Sciatic nerve (tissue), 2 donors: Measurements from ENCODE around the gene GREB1. TPM values are rescaled to one million over a fixed set of nuclear protein-coding genes. Genes with fewer than 3 reads are reported as not detected.

Source experiments
- ATAC-seq: fragments of 200-7000 bp; cut with Tn5 transposase; one replicate; pipeline ENCODE4 v1.9.1; 2020; ENCODE audit warnings: mild to moderate bottlenecking, moderate library complexity
- DNase-seq: peaks from one replicate; pipeline ENCODE4 v3.0.0-alpha.2; 2020; ENCODE audit warnings: low spot score
- intact Hi-C: fragments of 100-400 bp; cut with DNase I; formaldehyde crosslinking; loops from one replicate; pipeline ENCODE4 v1.14.2; 2022
- total RNA-seq: library from RNA; stranded (reverse); fragmentation: NEBNext Ultra II Directional; extraction: Animal tissue kit (Norgen Biotek cat#: 25700); gene quantifications from one replicate; pipeline ENCODE4 v1.2.1, GENCODE V29; 2021
- donor health status: DM: no; HTN: no; CAD: no.
- donor health status: DM: no; HTN: no; CAD: no.

Gene GREB1
- total RNA-seq, 1 donor from 2014 or later: 6.5 TPM

- no peak for DNase-seq
- intact Hi-C loops: no loop called here
- ATAC-seq: peak; percentile 58
These were observed 27.3 kb upstream of the GREB1 start for GRCh38 chr2:11506611-11506969.

- intact Hi-C loops: no loop called here
- DNase-seq: no peak
- no peak for ATAC-seq
These were observed 26.3 kb upstream of the GREB1 start for GRCh38 chr2:11507517-11507916.

- DNase-seq: no peak
- peak; percentile 74 for ATAC-seq
- intact Hi-C loops: no loop called here
These were observed 25.6 kb upstream of the GREB1 start for GRCh38 chr2:11508279-11508678.

GRCh38 chr2:11509657-11510360 is 24.0 kb upstream of the GREB1 start:
- ATAC-seq (no peak), DNase-seq (no peak)
- intact Hi-C loops: no loop called here

GRCh38 chr2:11512431-11512830 is 21.4 kb upstream of the GREB1 start:
- DNase-seq: no peak
- intact Hi-C loops: no loop called here
- ATAC-seq: no peak

GRCh38 chr2:11513319-11513718 is 20.5 kb upstream of the GREB1 start:
- no peak for ATAC-seq
- no peak for DNase-seq
- intact Hi-C loops: no loop called here

GRCh38 chr2:11514081-11514730 is 19.6 kb upstream of the GREB1 start:
- ATAC-seq (no peak), DNase-seq (no peak)
- intact Hi-C loops: no loop called here

- intact Hi-C loops: no loop called here
- no peak for DNase-seq
- ATAC-seq: no peak
These were observed 18.9 kb upstream of the GREB1 start for GRCh38 chr2:11514904-11515303.

GRCh38 chr2:11515490-11515981 is 18.3 kb upstream of the GREB1 start:
- ATAC-seq (peak; percentile 61), DNase-seq (no peak)
- intact Hi-C loops: no loop called here

- ATAC-seq (no peak), DNase-seq (no peak)
- intact Hi-C loops: no loop called here
These were observed 16.7 kb upstream of the GREB1 start for GRCh38 chr2:11516984-11517648.

GRCh38 chr2:11517906-11518305 is 15.9 kb upstream of the GREB1 start:
- ATAC-seq: no peak
- intact Hi-C loops: no loop called here
- no peak for DNase-seq

GRCh38 chr2:11520092-11520693 is 13.7 kb upstream of the GREB1 start:
- intact Hi-C loops: no loop called here
- no peak for DNase-seq
- no peak for ATAC-seq

GRCh38 chr2:11521775-11522174 is 12.1 kb upstream of the GREB1 start:
- DNase-seq (no peak), ATAC-seq (no peak)
- intact Hi-C loops: no loop called here

- ATAC-seq (peak; percentile 57), DNase-seq (no peak)
- intact Hi-C loops: no loop called here
These were observed 9.4 kb upstream of the GREB1 start for GRCh38 chr2:11524470-11524869.

- ATAC-seq (no peak), DNase-seq (no peak)
- intact Hi-C loops: no loop called here
These were observed 8.1 kb upstream of the GREB1 start for GRCh38 chr2:11525762-11526161.

- intact Hi-C loops: no loop called here
- ATAC-seq: no peak
- no peak for DNase-seq
These were observed 6.8 kb upstream of the GREB1 start for GRCh38 chr2:11527001-11527400.

- DNase-seq (no peak), ATAC-seq (no peak)
- intact Hi-C loops: no loop called here
These were observed 5.6 kb upstream of the GREB1 start for GRCh38 chr2:11528228-11528627.

- intact Hi-C loops: no loop called here
- DNase-seq (no peak), ATAC-seq (no peak)
These were observed 2.9 kb upstream of the GREB1 start for GRCh38 chr2:11530864-11531465.

GRCh38 chr2:11532416-11533055 is 1.3 kb upstream of the GREB1 start:
- ATAC-seq (no peak), DNase-seq (no peak)
- intact Hi-C loops: no loop called here
